GM10248 (cell line): Measurements from ENCODE around the gene ARHGAP22.

Source experiments
- CTCF ChIA-PET: fragments of 300-600 bp; sonication (Branson Sonifier 250); formaldehyde crosslinking; extraction: SDS; loops from one replicate; lab custom pipeline; 2021; ENCODE audit warnings: antibody characterized with exemption; lab: Yijun Ruan, JAX
- POLR2A ChIA-PET: fragments of 350-650 bp; sonication (Branson Sonifier 250); formaldehyde crosslinking; extraction: SDS; loops from one replicate; lab custom pipeline; 2020; ENCODE audit warnings: antibody characterized with exemption; lab: Yijun Ruan, JAX
- DNase-seq: peaks from one replicate; pipeline ENCODE4 v3.0.0; 2012; ENCODE audit errors: extremely low spot score
- CTCF ChIP-seq: IDR thresholded peaks from 2 replicates; pipeline ENCODE4 v1.5.1; 2012; ENCODE audit warnings: mild to moderate bottlenecking, low read depth; ENCODE audit errors: extremely low read depth, missing control alignments, control extremely low read depth

The ARHGAP22 gene

GRCh38 chr10:48442090-48442808 lies 162.6 kb downstream of the ARHGAP22 start:
- POLR2A ChIA-PET, result no interaction called here
- DNase-seq, result no peak
- TF ChIP-seq CTCF, result no peak
- CTCF ChIA-PET, result interaction anchor here (1.1 to 1.4 kb wide), 5 partner anchors 10 to 214 kb away, joined by 3 to 4 read pairs (median 3); no protein-coding TSS in a partner anchor

- no peak for TF ChIP-seq CTCF
Observed at GRCh38 chr10:48440771-48441170, 164.1 kb downstream of the ARHGAP22 start.

GRCh38 chr10:48439581-48440041 lies 165.3 kb downstream of the ARHGAP22 start:
- ChIA-PET CTCF (interaction anchor here (0.8 to 1.0 kb wide), 3 partner anchors 15 to 119 kb away, joined by 3 read pairs; no protein-coding TSS in a partner anchor), POLR2A (no interaction called here)
- TF ChIP-seq CTCF, result no peak
- no peak for DNase-seq

More at GRCh38 chr10:48440771-48441170, 164.1 kb downstream of the ARHGAP22 start:
- CTCF ChIA-PET, result interaction anchor here (0.9 kb wide), 1 partner anchor 14 kb away, joined by 3 read pairs; no protein-coding TSS in a partner anchor
- no peak for DNase-seq
- POLR2A ChIA-PET, result no interaction called here

- DNase-seq, result no peak
- CTCF ChIA-PET, result interaction anchor here (0.6 to 1.0 kb wide), 2 partner anchors 14 to 17 kb away, joined by 3 read pairs; no protein-coding TSS in a partner anchor
- TF ChIP-seq CTCF, result no peak
- POLR2A ChIA-PET, result no interaction called here
Observed at GRCh38 chr10:48439031-48439430, 165.8 kb downstream of the ARHGAP22 start.

- CTCF ChIA-PET, result interaction anchor here (1.1 to 1.5 kb wide), 2 partner anchors 8 to 15 kb away, joined by 3 to 4 read pairs; no protein-coding TSS in a partner anchor
- POLR2A ChIA-PET, result no interaction called here
Observed at GRCh38 chr10:48437546-48437945, 167.3 kb downstream of the ARHGAP22 start.

More at GRCh38 chr10:48437546-48437945, 167.3 kb downstream of the ARHGAP22 start:
- TF ChIP-seq CTCF, result no peak
- DNase-seq, result no peak
